ENCODE data around the gene BMERB1. TPM values are rescaled to one million over a fixed set of nuclear protein-coding genes. Genes with fewer than 3 reads are reported as not detected.

Gene BMERB1
- total and polyA plus RNA-seq, 5 donors from 2014 or later: 2.2 to 4.2 (median 3.3) TPM

GRCh38 chr16:15621889-15622288, 187.5 kb downstream of the BMERB1 start:
- DNase-seq (no peak), ATAC-seq (ENCODE audit: low read depth in 2 of 2) (no peak)
- Histone ChIP-seq H3K27me3 (ENCODE audit: control insufficient read depth, insufficient read depth, low read length) (no peaks in the 10 kb centered on the region), H3K27ac (ENCODE audit: insufficient read depth, low read length, poor library complexity, severe bottlenecking) (no peak overlapping the region), H3K36me3 (ENCODE audit: control insufficient read depth, insufficient read depth, low read length) (peaks cover 94% of the 10 kb centered on the region), H3K4me3 (ENCODE audit: low read depth, low read length) (no peak overlapping the region), H3K9me3 (ENCODE audit: control insufficient read depth in 2 of 2, low read length in 2 of 2) (no peaks in the 10 kb centered on the region), H3K4me1 (ENCODE audit: control insufficient read depth, insufficient read depth, low read length, poor library complexity, severe bottlenecking) (no peaks in the 10 kb centered on the region)
- Mint-ChIP-seq H3K36me3 (peaks cover 58% of the 10 kb centered on the region), H3K4me3 (no peak overlapping the region), H3K9me3 (no peaks in the 10 kb centered on the region), H3K27ac (no peak overlapping the region), H3K4me1 (peaks cover 0 to 13% (median 10%) of the 10 kb centered on the region in 4 donors), H3K27me3 (no peaks in the 10 kb centered on the region)

- Mint-ChIP-seq H3K27me3 (no peaks in the 10 kb centered on the region), H3K9me3 (no peaks in the 10 kb centered on the region), H3K27ac (peak overlapping the region in 2 of 3 donors; percentile 51 to 58), H3K4me3 (peak overlapping the region in 1 of 4 donors; percentile 31), H3K36me3 (peaks cover 67% of the 10 kb centered on the region), H3K4me1 (peaks cover 37 to 73% (median 45%) of the 10 kb centered on the region in 4 donors)
- Histone ChIP-seq H3K4me1 (ENCODE audit: control insufficient read depth, insufficient read depth, low read length, poor library complexity, severe bottlenecking) (peaks cover 41% of the 10 kb centered on the region), H3K27ac (ENCODE audit: insufficient read depth, low read length, poor library complexity, severe bottlenecking) (peak overlapping the region; percentile 37), H3K9me3 (ENCODE audit: control insufficient read depth in 2 of 2, low read length in 2 of 2) (no peaks in the 10 kb centered on the region), H3K4me3 (ENCODE audit: low read depth, low read length) (no peak overlapping the region), H3K27me3 (ENCODE audit: control insufficient read depth, insufficient read depth, low read length) (no peaks in the 10 kb centered on the region), H3K36me3 (ENCODE audit: control insufficient read depth, insufficient read depth, low read length) (peaks cover 86% of the 10 kb centered on the region)
- ATAC-seq (ENCODE audit: low read depth in 2 of 2) (no peak), DNase-seq (no peak)
Observed at GRCh38 chr16:15631730-15632409, 197.5 kb downstream of the BMERB1 start.

GRCh38 chr16:15635926-15636325, 201.5 kb downstream of the BMERB1 start:
- H3K4me1 ChIP-seq (ENCODE audit: control insufficient read depth, insufficient read depth, low read length, poor library complexity, severe bottlenecking): peaks cover 75% of the 10 kb centered on the region
- peak overlapping the region; percentile 73 to 82 (median 82) for H3K4me3 Mint-ChIP-seq
- H3K4me1 Mint-ChIP-seq: peaks cover 47 to 86% (median 64%) of the 10 kb centered on the region in 4 donors
- H3K9me3 Mint-ChIP-seq: no peaks in the 10 kb centered on the region
- ATAC-seq (ENCODE audit: low read depth in 2 of 2): no peak
- H3K27ac Mint-ChIP-seq: peak overlapping the region; percentile 93 to 99 (median 93)
- no peaks in the 10 kb centered on the region for H3K9me3 ChIP-seq (ENCODE audit: control insufficient read depth in 2 of 2, low read length in 2 of 2)
- peaks cover 66% of the 10 kb centered on the region for H3K36me3 ChIP-seq (ENCODE audit: control insufficient read depth, insufficient read depth, low read length)
- peak overlapping the region; percentile 68 for H3K4me3 ChIP-seq (ENCODE audit: low read depth, low read length)
- H3K27ac ChIP-seq (ENCODE audit: insufficient read depth, low read length, poor library complexity, severe bottlenecking): peak overlapping the region; percentile 99
- H3K36me3 Mint-ChIP-seq: peaks cover 65% of the 10 kb centered on the region
- no peak for DNase-seq
- H3K27me3 Mint-ChIP-seq: no peaks in the 10 kb centered on the region
- no peaks in the 10 kb centered on the region for H3K27me3 ChIP-seq (ENCODE audit: control insufficient read depth, insufficient read depth, low read length)

- Mint-ChIP-seq H3K36me3 (peaks cover 62% of the 10 kb centered on the region), H3K27me3 (no peaks in the 10 kb centered on the region), H3K4me1 (peaks cover 47 to 89% (median 69%) of the 10 kb centered on the region in 4 donors), H3K9me3 (no peaks in the 10 kb centered on the region), H3K4me3 (peak overlapping the region; percentile 73 to 82 (median 82)), H3K27ac (peak overlapping the region; percentile 93 to 99 (median 93))
- H3K27ac ChIP-seq (ENCODE audit: insufficient read depth, low read length, poor library complexity, severe bottlenecking): peak overlapping the region; percentile 99
- peaks cover 61% of the 10 kb centered on the region for H3K36me3 ChIP-seq (ENCODE audit: control insufficient read depth, insufficient read depth, low read length)
- DNase-seq (peak in 2 of 3 donors; percentile 50 to 68), ATAC-seq (ENCODE audit: low read depth in 2 of 2) (peak; percentile 51 to 60)
- H3K27me3 ChIP-seq (ENCODE audit: control insufficient read depth, insufficient read depth, low read length): no peaks in the 10 kb centered on the region
- peak overlapping the region; percentile 68 for H3K4me3 ChIP-seq (ENCODE audit: low read depth, low read length)
- H3K4me1 ChIP-seq (ENCODE audit: control insufficient read depth, insufficient read depth, low read length, poor library complexity, severe bottlenecking): peaks cover 80% of the 10 kb centered on the region
- no peaks in the 10 kb centered on the region for H3K9me3 ChIP-seq (ENCODE audit: control insufficient read depth in 2 of 2, low read length in 2 of 2)
Observed at GRCh38 chr16:15636392-15636873, 202.0 kb downstream of the BMERB1 start.

Other genes starting within 250 kb of the BMERB1 start
- 7.1 TPM for gene NPIPA5, start 56.3 kb upstream of the BMERB1 start, total RNA-seq
- gene NPIPA5, start 56.3 kb upstream of the BMERB1 start, polyA plus RNA-seq: under 1 TPM; 0.29 to 0.90 (median 0.48) TPM
- not detected for gene MPV17L, start 38.8 kb upstream of the BMERB1 start, total RNA-seq
- not detected for gene MPV17L, start 38.8 kb upstream of the BMERB1 start, polyA plus RNA-seq
- gene MARF1, start 208.6 kb downstream of the BMERB1 start, total RNA-seq: 208 TPM
- gene MARF1, start 208.6 kb downstream of the BMERB1 start, polyA plus RNA-seq: 10 to 100 TPM; 13.7 to 21.6 (median 17.0) TPM
- gene NDE1, start 215.7 kb downstream of the BMERB1 start, total RNA-seq: 146 TPM
- 10 to 100 TPM; 32.5 to 44.6 (median 42.5) TPM for gene NDE1, start 215.7 kb downstream of the BMERB1 start, polyA plus RNA-seq

Measured in CD4-positive, CD25-positive, alpha-beta regulatory T cell (primary cell).